Left renal cortex interstitium (tissue), 4 donors: Measurements from ENCODE around the gene SAMD4A. TPM values are rescaled to one million over a fixed set of nuclear protein-coding genes. Genes with fewer than 3 reads are reported as not detected.

Source experiments
- polyA plus RNA-seq, 4 donors: library from polyadenylated mRNA; unstranded; fragments of 120-200 nt; gene quantifications; one replicate each; pipeline ENCODE4 v1.2.1, GENCODE V29; 2013; ENCODE audit not compliant: insufficient read length in 4 of 4

SAMD4A gene
- polyA plus RNA-seq, 4 donors, result 8.2 to 11.3 (median 9.9) TPM

Other genes with a start within 250 kb of the SAMD4A start
- gene CDKN3, start 170.1 kb upstream of the SAMD4A start, polyA plus RNA-seq, result 10 to 100 TPM; 20.0 to 24.4 (median 21.7) TPM
- 100 to 1,000 TPM; 107 to 159 (median 133) TPM for gene CNIH1, start 125.8 kb upstream of the SAMD4A start, polyA plus RNA-seq
- 10 to 100 TPM; 76.3 to 98.5 (median 95.4) TPM for gene GMFB, start 78.1 kb upstream of the SAMD4A start, polyA plus RNA-seq
- 10 to 100 TPM; 27.7 to 37.7 (median 30.5) TPM for gene CGRRF1, start 57.2 kb upstream of the SAMD4A start, polyA plus RNA-seq